Prostate gland (tissue), 2 donors: Measurements from ENCODE around the gene CNTNAP2.

Experiments used
- CTCF ChIP-seq, 4 experiments: fragments of 200-600 bp in 2 of 4; fragments of 450-650 bp in 2 of 4; sonication (generic) in 2 of 4; IDR thresholded peaks; 1 replicate in 3 of 4; 2 replicates in 1 of 4; pipeline ENCODE4 v1.5.1; 2016 to 2019; ENCODE audit warnings: antibody characterized with exemption in 4 of 4, mild to moderate bottlenecking in 2 of 4, moderate library complexity in 2 of 4
- POLR2AphosphoS5 ChIP-seq: sonication (generic); formaldehyde crosslinking; IDR thresholded peaks from one replicate; pipeline ENCODE4 v1.6.1; 2017; ENCODE audit warnings: antibody characterized with exemption

GRCh38 chr7:147678943-147679342 is 1562.3 kb downstream of the CNTNAP2 start:
- TF ChIP-seq CTCF (IDR thresholded peaks at IDR 0.05): no peak
- no peak for TF ChIP-seq POLR2AphosphoS5
